Prostate gland (tissue), 2 donors: Measurements from ENCODE around the gene SEMA4F. TPM values are rescaled to one million over a fixed set of nuclear protein-coding genes. Genes with fewer than 3 reads are reported as not detected.

Experiments
- DNase-seq: peaks from one replicate; pipeline ENCODE4 v3.0.0-alpha.2; 2019; ENCODE audit warnings: low spot score
- H3K27ac ChIP-seq, 2 donors: fragments of 200-600 bp; sonication (generic); 2 replicates each; pipeline ENCODE4 v1.5.1; 2017 to 2019
- H3K27me3 ChIP-seq: fragments of 200-600 bp; sonication (generic); replicated peaks from 2 replicates; pipeline ENCODE4 v1.5.1; 2019; ENCODE audit not compliant: insufficient read depth
- H3K36me3 ChIP-seq, 2 donors: fragments of 200-600 bp; sonication (generic); 1 replicate in 1 of 2; 2 replicates in 1 of 2; pipeline versions ENCODE4 v1.5.1 to v1.8.1; 2017 to 2019
- H3K4me1 ChIP-seq: fragments of 200-600 bp; sonication (generic); replicated peaks from 2 replicates; pipeline ENCODE4 v1.5.1; 2019
- H3K4me3 ChIP-seq, 2 donors: fragments of 200-600 bp; sonication (generic); 2 replicates each; pipeline ENCODE4 v1.5.1; 2017 to 2019
- H3K9me3 ChIP-seq: fragments of 200-600 bp; sonication (generic); 2 replicates; pipeline ENCODE4 v1.5.1; 2017
- POLR2A ChIP-seq: fragments of 450-650 bp; IDR thresholded peaks from one replicate; pipeline ENCODE4 v1.6.1; 2016; ENCODE audit warnings: antibody characterized with exemption, mild to moderate bottlenecking
- POLR2AphosphoS5 ChIP-seq: sonication (generic); formaldehyde crosslinking; IDR thresholded peaks from one replicate; pipeline ENCODE4 v1.6.1; 2017; ENCODE audit warnings: antibody characterized with exemption
- WGBS: methylation state at CpG from one replicate; pipeline ENCODE4 v1.1.5; 2018; 5-methylcytosine and 5-hydroxymethylcytosine counted together
- intact Hi-C: fragments of 100-400 bp; cut with DNase I; formaldehyde crosslinking; loops from one replicate; pipeline ENCODE4 v1.14.2; 2022
- total RNA-seq, 2 donors: library from RNA; depleted of rRNA; stranded (reverse); fragments of >200 nt; gene quantifications; one replicate each; pipeline ENCODE4 v1.1.0, GENCODE V29; 2016
- TF ChIP-seq, protein P1 (sequence below), 4 experiments: fragments of 200-600 bp in 2 of 4; fragments of 450-650 bp in 2 of 4; sonication (generic) in 2 of 4; IDR thresholded peaks; 1 replicate in 3 of 4; 2 replicates in 1 of 4; pipeline ENCODE4 v1.5.1; 2016 to 2019; ENCODE audit warnings: antibody characterized with exemption in 4 of 4, mild to moderate bottlenecking in 2 of 4, moderate library complexity in 2 of 4

SEMA4F gene
- total RNA-seq, 2 donors from 2014 or later = 12.3 to 16.5 TPM

DNA sequence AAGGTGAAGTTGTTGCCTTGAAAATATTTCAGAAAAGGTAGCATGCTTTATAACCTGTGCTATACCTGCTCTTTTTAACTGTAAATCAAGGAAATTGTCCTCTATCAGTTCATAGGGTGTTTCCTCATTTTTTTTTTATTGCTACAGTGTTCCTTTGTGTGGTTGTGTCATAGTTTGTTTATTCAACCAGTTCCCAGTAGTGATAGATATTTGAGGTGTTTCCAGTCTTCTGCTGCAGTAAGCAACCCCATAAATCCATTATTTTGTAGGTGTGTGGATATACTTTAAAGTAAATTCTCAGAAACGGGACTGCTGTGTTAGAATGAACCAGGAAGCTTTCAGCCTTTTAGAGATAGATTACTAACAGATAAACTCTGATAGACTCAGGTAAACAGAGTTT, 39.6 kb downstream of the SEMA4F start:
- Histone ChIP-seq H3K4me3 (no peak overlapping the region), H3K4me1 (no peaks in the 10 kb centered on the region), H3K27ac (no peak overlapping the region), H3K27me3 (no peaks in the 10 kb centered on the region), H3K36me3 (no peaks in the 10 kb centered on the region), H3K9me3 (no peaks in the 10 kb centered on the region)
- no peak for TF ChIP-seq POLR2AphosphoS5
- TF ChIP-seq, protein P1, sequence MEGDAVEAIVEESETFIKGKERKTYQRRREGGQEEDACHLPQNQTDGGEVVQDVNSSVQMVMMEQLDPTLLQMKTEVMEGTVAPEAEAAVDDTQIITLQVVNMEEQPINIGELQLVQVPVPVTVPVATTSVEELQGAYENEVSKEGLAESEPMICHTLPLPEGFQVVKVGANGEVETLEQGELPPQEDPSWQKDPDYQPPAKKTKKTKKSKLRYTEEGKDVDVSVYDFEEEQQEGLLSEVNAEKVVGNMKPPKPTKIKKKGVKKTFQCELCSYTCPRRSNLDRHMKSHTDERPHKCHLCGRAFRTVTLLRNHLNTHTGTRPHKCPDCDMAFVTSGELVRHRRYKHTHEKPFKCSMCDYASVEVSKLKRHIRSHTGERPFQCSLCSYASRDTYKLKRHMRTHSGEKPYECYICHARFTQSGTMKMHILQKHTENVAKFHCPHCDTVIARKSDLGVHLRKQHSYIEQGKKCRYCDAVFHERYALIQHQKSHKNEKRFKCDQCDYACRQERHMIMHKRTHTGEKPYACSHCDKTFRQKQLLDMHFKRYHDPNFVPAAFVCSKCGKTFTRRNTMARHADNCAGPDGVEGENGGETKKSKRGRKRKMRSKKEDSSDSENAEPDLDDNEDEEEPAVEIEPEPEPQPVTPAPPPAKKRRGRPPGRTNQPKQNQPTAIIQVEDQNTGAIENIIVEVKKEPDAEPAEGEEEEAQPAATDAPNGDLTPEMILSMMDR (IDR thresholded peaks at IDR 0.05) = no peak
- intact Hi-C loops = no loop called here
- no peak for DNase-seq
- WGBS = 21% methylated on average over 1 of the region's 1 CpG

DNA sequence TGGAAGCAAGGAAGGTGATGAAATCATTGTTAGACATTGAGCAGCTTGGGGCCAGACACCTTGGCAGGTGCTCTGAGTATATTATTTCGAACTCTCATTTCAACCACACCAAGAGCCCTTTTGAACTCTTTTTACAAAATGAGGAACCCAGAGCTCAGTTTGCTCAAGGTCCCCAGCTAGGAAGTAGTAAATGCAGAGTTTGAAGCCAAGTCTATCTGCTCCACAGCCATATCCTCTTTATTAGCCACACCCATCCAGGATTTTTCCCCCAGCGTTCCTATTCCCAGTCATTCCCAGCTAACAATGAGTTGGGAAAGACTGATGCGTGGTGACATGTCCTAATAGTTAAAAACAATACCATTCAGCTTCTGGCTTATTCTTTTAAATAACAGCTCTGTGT, 40.2 kb downstream of the SEMA4F start:
- no peak for DNase-seq
- no peaks in the 10 kb centered on the region for H3K27me3 ChIP-seq
- no peak overlapping the region for H3K4me3 ChIP-seq
- H3K9me3 ChIP-seq = no peaks in the 10 kb centered on the region
- TF ChIP-seq POLR2AphosphoS5 = no peak
- TF ChIP-seq POLR2A = no peak
- TF ChIP-seq, protein P1 (IDR thresholded peaks at IDR 0.05) = no peak
- intact Hi-C loops = no loop called here
- no peaks in the 10 kb centered on the region for H3K4me1 ChIP-seq
- H3K27ac ChIP-seq = no peak overlapping the region
- WGBS = 58% methylated on average over 3 of the region's 3 CpGs
- H3K36me3 ChIP-seq = no peaks in the 10 kb centered on the region

DNA sequence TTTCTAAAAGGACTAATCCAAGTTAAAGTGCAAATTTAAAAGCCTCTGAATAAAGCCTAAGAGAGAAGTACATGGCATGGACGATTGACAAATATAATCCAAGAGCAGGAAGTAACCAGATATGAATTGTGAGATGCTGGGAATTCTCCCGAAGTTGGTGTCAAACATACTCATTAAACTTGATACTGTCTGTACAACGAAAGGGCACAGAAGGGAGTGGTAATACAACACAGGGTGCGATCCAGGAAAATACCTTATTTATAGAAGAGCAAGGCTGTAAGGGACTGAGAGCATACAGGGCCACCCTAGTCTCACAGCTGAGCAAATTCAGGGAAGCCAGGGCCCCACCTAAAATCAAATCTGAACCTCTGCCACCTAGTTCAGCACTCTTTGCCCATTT, 41.6 kb downstream of the SEMA4F start:
- DNase-seq = no peak
- TF ChIP-seq POLR2AphosphoS5 = no peak
- TF ChIP-seq, protein P1 (IDR thresholded peaks at IDR 0.05) = no peak
- no peak for TF ChIP-seq POLR2A
- H3K27me3 ChIP-seq = no peaks in the 10 kb centered on the region
- H3K9me3 ChIP-seq = no peaks in the 10 kb centered on the region
- no peak overlapping the region for H3K27ac ChIP-seq
- intact Hi-C loops = no loop called here
- 32% methylated on average over 4 of the region's 4 CpGs for WGBS
- no peaks in the 10 kb centered on the region for H3K4me1 ChIP-seq
- H3K4me3 ChIP-seq = no peak overlapping the region
- H3K36me3 ChIP-seq = no peaks in the 10 kb centered on the region

DNA sequence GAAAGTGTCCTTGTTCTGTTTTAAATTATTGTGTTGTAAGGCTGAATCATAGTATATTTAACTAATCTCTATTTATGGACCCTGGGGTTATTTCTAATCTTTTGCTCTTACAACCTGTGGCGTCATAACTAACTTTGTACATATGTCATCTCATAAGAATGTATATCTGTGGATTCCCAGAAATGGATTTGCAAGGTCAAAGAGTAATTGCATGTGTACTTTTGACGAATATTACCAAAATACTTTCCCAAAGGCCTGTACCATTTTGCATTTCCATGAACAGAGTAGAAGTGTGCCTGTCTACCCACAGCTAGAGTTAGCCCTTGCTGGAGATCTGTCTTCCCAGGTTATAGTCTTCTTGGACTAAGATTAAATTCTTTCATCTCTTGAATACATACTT, 42.8 kb downstream of the SEMA4F start:
- H3K4me1 ChIP-seq = no peaks in the 10 kb centered on the region
- intact Hi-C loops = no loop called here
- no peak for TF ChIP-seq POLR2AphosphoS5
- no peak for TF ChIP-seq POLR2A
- TF ChIP-seq, protein P1 (IDR thresholded peaks at IDR 0.05) = no peak
- no peak for DNase-seq
- no peaks in the 10 kb centered on the region for H3K27me3 ChIP-seq
- no peak overlapping the region for H3K27ac ChIP-seq
- H3K4me3 ChIP-seq = no peak overlapping the region
- WGBS = 93% methylated on average over 2 of the region's 2 CpGs
- H3K9me3 ChIP-seq = no peaks in the 10 kb centered on the region
- H3K36me3 ChIP-seq = no peaks in the 10 kb centered on the region

DNA sequence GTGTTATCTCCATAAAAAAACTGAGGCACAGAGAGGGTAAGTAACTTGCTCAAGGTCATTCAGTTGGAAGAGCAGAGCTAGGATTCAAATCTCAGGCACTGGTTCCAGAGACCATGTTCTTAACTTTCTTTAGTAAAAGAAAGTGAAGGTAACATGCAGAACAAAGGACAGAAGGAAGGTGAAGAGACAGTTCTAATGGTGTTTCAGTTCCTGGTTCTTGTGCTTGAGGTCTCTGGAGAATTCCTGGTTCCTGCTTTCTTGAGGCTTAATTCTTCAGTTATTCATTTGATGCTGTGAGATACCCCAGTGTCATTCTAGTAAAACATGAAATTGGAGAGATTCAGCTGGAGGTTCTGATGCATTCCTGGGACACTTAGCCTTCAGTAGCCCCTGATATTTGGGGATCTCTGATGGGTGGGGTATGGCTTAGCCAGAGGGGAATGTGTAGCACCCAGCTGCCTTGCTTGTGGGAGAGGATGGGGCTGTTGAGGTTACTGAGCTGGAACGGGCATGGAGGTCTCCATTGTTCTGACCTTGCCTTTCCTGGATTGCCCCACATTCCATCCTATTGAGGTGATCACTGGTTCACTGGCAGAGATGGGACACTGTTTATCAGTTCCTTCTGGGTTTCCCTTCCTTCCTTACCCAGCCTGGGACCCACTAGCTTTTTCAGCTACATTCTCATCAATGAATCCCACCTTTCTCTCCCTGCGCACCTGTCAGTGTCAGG, 46.8 kb downstream of the SEMA4F start:
- DNase-seq = no peak
- no peaks in the 10 kb centered on the region for H3K4me1 ChIP-seq
- H3K4me3 ChIP-seq = no peak overlapping the region
- WGBS = 75% methylated on average over 2 of the region's 2 CpGs
- no peak for TF ChIP-seq POLR2AphosphoS5
- TF ChIP-seq, protein P1 (IDR thresholded peaks at IDR 0.05) = no peak
- TF ChIP-seq POLR2A = no peak
- no peaks in the 10 kb centered on the region for H3K36me3 ChIP-seq
- H3K9me3 ChIP-seq = no peaks in the 10 kb centered on the region
- intact Hi-C loops = no loop called here
- no peak overlapping the region for H3K27ac ChIP-seq
- no peaks in the 10 kb centered on the region for H3K27me3 ChIP-seq
